Parathyroid adenoma (tissue), 2 donors: ENCODE data around the gene MXD4.
A peak's percentile ranks its signal among the peaks of the same experiment; 100 is the strongest.

Experiments
- H2AFZ ChIP-seq: fragments of 300-600 bp; sonication (generic); one replicate; pipeline ENCODE4 v1.7.0; 2017; ENCODE audit warnings: antibody characterized with exemption, mild to moderate bottlenecking
- H3K27ac ChIP-seq: fragments of 300-600 bp; sonication (generic); one replicate; pipeline ENCODE4 v1.7.0; 2017
- H3K27me3 ChIP-seq: fragments of 300-600 bp; sonication (generic); one replicate; pipeline ENCODE4 v1.7.0; 2017; ENCODE audit warnings: low read length; ENCODE audit not compliant: control insufficient read depth, insufficient read depth
- H3K36me3 ChIP-seq: fragments of 300-600 bp; sonication (generic); one replicate; pipeline ENCODE4 v1.7.0; 2017; ENCODE audit warnings: low read length; ENCODE audit not compliant: control insufficient read depth, insufficient read depth
- H3K4me1 ChIP-seq: fragments of 300-600 bp; sonication (generic); one replicate; pipeline ENCODE4 v1.7.0; 2017; ENCODE audit warnings: control low read depth
- H3K4me2 ChIP-seq: fragments of 300-600 bp; sonication (generic); one replicate; pipeline ENCODE4 v1.7.0; 2017; ENCODE audit warnings: low read length
- H3K4me3 ChIP-seq: fragments of 300-600 bp; sonication (generic); one replicate; pipeline ENCODE4 v1.7.0; 2017; ENCODE audit warnings: low read depth, low read length
- H3K79me2 ChIP-seq: fragments of 300-600 bp; sonication (generic); one replicate; pipeline ENCODE4 v1.7.0; 2017; ENCODE audit warnings: control low read depth
- H3K9ac ChIP-seq: fragments of 300-600 bp; sonication (generic); one replicate; pipeline ENCODE4 v1.7.0; 2017; ENCODE audit warnings: mild to moderate bottlenecking
- H3K9me3 ChIP-seq: fragments of 300-600 bp; sonication (generic); one replicate; pipeline ENCODE4 v1.7.0; 2017; ENCODE audit warnings: low read length; ENCODE audit not compliant: control insufficient read depth
- CTCF ChIP-seq: fragments of 300-600 bp; sonication (generic); IDR thresholded peaks from one replicate; pipeline ENCODE4 v1.7.0; 2017; ENCODE audit warnings: antibody characterized with exemption, mild to moderate bottlenecking
- donor health status: primary hyperparathyroidism.

Gene MXD4

GRCh38 chr4:2261110-2261852 is 628 bp downstream of the MXD4 start:
- TF ChIP-seq CTCF = no peak
- Histone ChIP-seq H3K36me3 (no peaks in the 10 kb centered on the region), H3K79me2 (peaks cover 5% of the 10 kb centered on the region), H2AFZ (no peak overlapping the region), H3K27ac (no peak overlapping the region), H3K4me2 (peak overlapping the region; percentile 89), H3K4me3 (peak overlapping the region; percentile 86), H3K27me3 (no peaks in the 10 kb centered on the region), H3K4me1 (peaks cover 15% of the 10 kb centered on the region), H3K9me3 (no peaks in the 10 kb centered on the region), H3K9ac (no peak overlapping the region)

- Histone ChIP-seq H3K27ac (no peak overlapping the region), H3K4me1 (peaks cover 12% of the 10 kb centered on the region)
- no peak for TF ChIP-seq CTCF
Observed at GRCh38 chr4:2260344-2261109, 1.4 kb downstream of the MXD4 start.

GRCh38 chr4:2259541-2260343 is 2.2 kb downstream of the MXD4 start:
- Histone ChIP-seq H2AFZ (no peak overlapping the region), H3K4me3 (peak overlapping the region; percentile 86), H3K27me3 (no peaks in the 10 kb centered on the region), H3K27ac (no peak overlapping the region), H3K79me2 (peaks cover 5% of the 10 kb centered on the region), H3K36me3 (no peaks in the 10 kb centered on the region), H3K9me3 (no peaks in the 10 kb centered on the region), H3K4me2 (peak overlapping the region; percentile 9), H3K9ac (no peak overlapping the region), H3K4me1 (peaks cover 12% of the 10 kb centered on the region)
- TF ChIP-seq CTCF = no peak

More at GRCh38 chr4:2260344-2261109, 1.4 kb downstream of the MXD4 start:
- Histone ChIP-seq H3K9ac (no peak overlapping the region), H3K4me3 (peak overlapping the region; percentile 86), H2AFZ (no peak overlapping the region), H3K27me3 (no peaks in the 10 kb centered on the region), H3K9me3 (no peaks in the 10 kb centered on the region), H3K79me2 (peaks cover 5% of the 10 kb centered on the region), H3K4me2 (peak overlapping the region; percentile 89), H3K36me3 (no peaks in the 10 kb centered on the region)

GRCh38 chr4:2259036-2259540 is 2.8 kb downstream of the MXD4 start:
- Histone ChIP-seq H3K79me2 (peaks cover 5% of the 10 kb centered on the region), H3K4me3 (no peak overlapping the region), H3K9me3 (no peaks in the 10 kb centered on the region), H3K4me1 (peaks cover 12% of the 10 kb centered on the region), H3K27ac (no peak overlapping the region), H2AFZ (no peak overlapping the region), H3K9ac (no peak overlapping the region), H3K27me3 (no peaks in the 10 kb centered on the region), H3K4me2 (no peak overlapping the region), H3K36me3 (no peaks in the 10 kb centered on the region)
- TF ChIP-seq CTCF = no peak
